Ishikawa (cell line): Measurements from ENCODE around the gene CEP128.

Source experiments
- CEBPB ChIP-seq: IDR thresholded peaks from 2 replicates; pipeline ENCODE4 v1.6.1; 2012
- CREB1 ChIP-seq: IDR thresholded peaks from 2 replicates; pipeline ENCODE4 v1.6.1; 2012; ENCODE audit warnings: low read depth
- EGR1 ChIP-seq: IDR thresholded peaks from 2 replicates; pipeline ENCODE4 v1.6.1; 2012
- EP300 ChIP-seq: IDR thresholded peaks from 2 replicates; pipeline ENCODE4 v1.6.1; 2012; ENCODE audit warnings: borderline replicate concordance
- FOXM1 ChIP-seq: IDR thresholded peaks from 2 replicates; pipeline ENCODE4 v1.6.1; 2012; ENCODE audit warnings: low read depth, borderline replicate concordance
- MAX ChIP-seq: IDR thresholded peaks from 2 replicates; pipeline ENCODE4 v1.6.1; 2012
- NFIC ChIP-seq: IDR thresholded peaks from 2 replicates; pipeline ENCODE4 v1.6.1; 2012
- RAD21 ChIP-seq: IDR thresholded peaks from 2 replicates; pipeline ENCODE4 v1.6.1; 2012; ENCODE audit warnings: low read depth
- TAF1 ChIP-seq: IDR thresholded peaks from 2 replicates; pipeline ENCODE4 v1.6.1; 2012; ENCODE audit warnings: low read depth, mild to moderate bottlenecking
- TCF12 ChIP-seq: IDR thresholded peaks from 2 replicates; pipeline ENCODE4 v1.6.1; 2012; ENCODE audit warnings: low read depth
- TEAD4 ChIP-seq: IDR thresholded peaks from 2 replicates; pipeline ENCODE4 v1.6.1; 2012
- YY1 ChIP-seq: IDR thresholded peaks from 2 replicates; pipeline ENCODE4 v1.6.1; 2012; ENCODE audit warnings: low read depth
- ZBTB7A ChIP-seq: IDR thresholded peaks from 2 replicates; pipeline ENCODE4 v1.6.1; 2012; ENCODE audit warnings: low read depth
- TF ChIP-seq, protein P1 (sequence below): IDR thresholded peaks from 2 replicates; pipeline ENCODE4 v1.6.1; 2012
- TF ChIP-seq, protein P2 (sequence below): IDR thresholded peaks from 2 replicates; pipeline ENCODE4 v1.6.1; 2012; ENCODE audit warnings: low read depth, mild to moderate bottlenecking

Gene CEP128

DNA sequence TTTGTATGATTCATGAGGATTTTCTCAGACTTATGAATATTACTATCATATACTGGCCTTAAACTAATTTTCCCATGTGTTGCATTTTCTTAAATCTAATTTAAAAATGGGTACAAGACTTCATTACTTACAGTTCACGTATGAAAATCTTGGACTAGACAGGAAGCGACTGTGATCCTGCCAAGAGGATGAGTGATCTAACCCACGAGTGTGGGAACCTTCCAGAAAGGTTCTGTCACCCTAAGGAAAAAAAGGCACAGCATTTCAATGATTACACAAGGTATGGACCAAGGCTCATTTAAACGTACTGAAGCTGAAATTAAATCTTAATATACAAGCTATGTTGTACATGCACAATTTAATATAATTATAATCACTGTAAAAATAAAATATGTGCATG lies 436.8 kb downstream of the CEP128 start:
- TF ChIP-seq NFIC: no peak

DNA sequence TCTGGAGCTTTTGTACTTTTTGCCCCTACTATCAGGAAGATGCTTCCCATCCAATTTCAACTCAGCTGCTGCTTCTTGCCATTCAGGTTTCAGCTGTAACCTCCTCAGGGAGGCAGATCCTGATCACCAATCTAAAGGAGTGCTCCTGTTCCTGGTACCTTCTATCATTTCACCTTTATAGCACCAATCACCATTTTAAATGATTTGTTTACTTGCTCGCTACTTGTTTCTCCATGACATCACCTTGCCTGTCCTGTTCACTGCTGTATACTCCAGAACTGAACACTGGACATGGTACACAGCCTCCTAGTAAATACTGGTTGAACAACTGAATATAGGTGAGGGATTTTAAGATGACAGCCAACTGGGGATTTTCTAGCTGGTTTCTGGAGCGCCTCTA lies 443.0 kb downstream of the CEP128 start:
- TF ChIP-seq NFIC (no peak), TCF12 (no peak), FOXM1 (no peak), RAD21 (no peak), EGR1 (no peak)
- TF ChIP-seq, protein P1, sequence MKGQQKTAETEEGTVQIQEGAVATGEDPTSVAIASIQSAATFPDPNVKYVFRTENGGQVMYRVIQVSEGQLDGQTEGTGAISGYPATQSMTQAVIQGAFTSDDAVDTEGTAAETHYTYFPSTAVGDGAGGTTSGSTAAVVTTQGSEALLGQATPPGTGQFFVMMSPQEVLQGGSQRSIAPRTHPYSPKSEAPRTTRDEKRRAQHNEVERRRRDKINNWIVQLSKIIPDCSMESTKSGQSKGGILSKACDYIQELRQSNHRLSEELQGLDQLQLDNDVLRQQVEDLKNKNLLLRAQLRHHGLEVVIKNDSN: no peak

DNA sequence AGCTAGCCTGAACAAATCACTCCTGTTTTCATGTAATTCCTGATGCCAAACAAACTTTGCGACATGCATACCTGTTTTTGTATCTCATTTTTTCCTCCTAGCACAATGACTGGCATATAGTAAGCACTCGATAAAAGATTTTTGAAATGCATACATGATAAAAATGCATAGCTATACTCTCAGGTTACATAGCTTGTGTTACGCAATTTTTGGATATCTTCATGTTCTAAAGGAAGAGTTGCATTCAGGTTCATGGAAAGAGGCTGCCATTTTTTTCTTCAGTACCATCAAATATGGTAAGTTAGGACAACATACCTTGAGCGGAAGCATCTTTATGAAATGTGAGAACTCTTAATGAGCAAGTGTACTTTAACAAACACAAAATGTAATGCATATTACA lies 445.4 kb downstream of the CEP128 start:
- TF ChIP-seq CEBPB (peak; percentile 28; the same call in 1 of the 2 replicates), EP300 (no peak)

DNA sequence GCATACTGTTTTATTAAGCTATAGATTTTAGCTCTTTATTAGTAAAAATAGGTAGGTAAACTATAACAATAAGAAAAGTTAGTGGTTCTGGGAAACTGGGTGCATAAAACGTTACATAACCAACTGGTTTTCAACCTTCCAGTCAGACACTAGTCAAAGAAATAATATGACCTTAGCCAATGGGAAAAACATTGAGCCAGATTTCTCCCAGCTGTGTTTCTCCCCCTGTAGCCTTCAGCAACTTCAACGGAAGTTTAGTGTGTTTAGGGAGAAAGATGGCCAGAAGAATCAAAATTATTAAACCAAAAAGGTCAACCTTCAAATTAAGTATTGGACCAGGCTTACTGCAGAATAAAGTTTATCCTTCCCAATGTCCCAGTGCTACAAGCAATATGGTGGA lies 446.8 kb downstream of the CEP128 start:
- TF ChIP-seq CREB1: no peak
- TF ChIP-seq, protein P2, sequence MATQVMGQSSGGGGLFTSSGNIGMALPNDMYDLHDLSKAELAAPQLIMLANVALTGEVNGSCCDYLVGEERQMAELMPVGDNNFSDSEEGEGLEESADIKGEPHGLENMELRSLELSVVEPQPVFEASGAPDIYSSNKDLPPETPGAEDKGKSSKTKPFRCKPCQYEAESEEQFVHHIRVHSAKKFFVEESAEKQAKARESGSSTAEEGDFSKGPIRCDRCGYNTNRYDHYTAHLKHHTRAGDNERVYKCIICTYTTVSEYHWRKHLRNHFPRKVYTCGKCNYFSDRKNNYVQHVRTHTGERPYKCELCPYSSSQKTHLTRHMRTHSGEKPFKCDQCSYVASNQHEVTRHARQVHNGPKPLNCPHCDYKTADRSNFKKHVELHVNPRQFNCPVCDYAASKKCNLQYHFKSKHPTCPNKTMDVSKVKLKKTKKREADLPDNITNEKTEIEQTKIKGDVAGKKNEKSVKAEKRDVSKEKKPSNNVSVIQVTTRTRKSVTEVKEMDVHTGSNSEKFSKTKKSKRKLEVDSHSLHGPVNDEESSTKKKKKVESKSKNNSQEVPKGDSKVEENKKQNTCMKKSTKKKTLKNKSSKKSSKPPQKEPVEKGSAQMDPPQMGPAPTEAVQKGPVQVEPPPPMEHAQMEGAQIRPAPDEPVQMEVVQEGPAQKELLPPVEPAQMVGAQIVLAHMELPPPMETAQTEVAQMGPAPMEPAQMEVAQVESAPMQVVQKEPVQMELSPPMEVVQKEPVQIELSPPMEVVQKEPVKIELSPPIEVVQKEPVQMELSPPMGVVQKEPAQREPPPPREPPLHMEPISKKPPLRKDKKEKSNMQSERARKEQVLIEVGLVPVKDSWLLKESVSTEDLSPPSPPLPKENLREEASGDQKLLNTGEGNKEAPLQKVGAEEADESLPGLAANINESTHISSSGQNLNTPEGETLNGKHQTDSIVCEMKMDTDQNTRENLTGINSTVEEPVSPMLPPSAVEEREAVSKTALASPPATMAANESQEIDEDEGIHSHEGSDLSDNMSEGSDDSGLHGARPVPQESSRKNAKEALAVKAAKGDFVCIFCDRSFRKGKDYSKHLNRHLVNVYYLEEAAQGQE: no peak
- no peak for TF ChIP-seq CEBPB
- no peak for TF ChIP-seq YY1
- TF ChIP-seq, protein P1: no peak
- no peak for TF ChIP-seq ZBTB7A
- no peak for TF ChIP-seq EP300
- no peak for TF ChIP-seq TAF1
- no peak for TF ChIP-seq NFIC
- TF ChIP-seq TEAD4: no peak
- no peak for TF ChIP-seq MAX
- TF ChIP-seq TCF12: no peak
- no peak for TF ChIP-seq FOXM1
- no peak for TF ChIP-seq RAD21
- TF ChIP-seq EGR1: no peak

DNA sequence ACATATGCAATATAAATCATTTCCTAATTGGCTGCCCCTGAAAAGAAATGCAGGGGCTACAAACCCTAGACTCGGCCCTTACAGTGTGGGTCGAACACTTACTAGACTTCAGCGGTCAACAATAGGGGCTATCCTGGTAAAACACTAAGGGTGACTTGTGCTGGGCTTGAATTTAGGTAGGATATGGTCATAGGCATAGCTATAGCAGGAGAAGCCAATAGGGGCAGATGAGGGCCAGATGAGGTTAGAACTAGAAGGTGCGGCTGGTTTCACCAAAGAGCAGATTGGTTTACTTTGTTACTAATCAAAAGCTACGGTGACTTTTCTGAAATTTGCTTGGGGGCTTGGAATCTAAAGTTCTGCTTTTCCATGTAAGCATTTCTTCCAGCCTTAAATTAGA lies 447.9 kb downstream of the CEP128 start:
- TF ChIP-seq ZBTB7A (no peak), FOXM1 (no peak), CEBPB (no peak), TEAD4 (no peak), YY1 (no peak), EGR1 (no peak), NFIC (no peak), CREB1 (no peak), EP300 (no peak), RAD21 (no peak), MAX (no peak), TCF12 (no peak), TAF1 (no peak)
- TF ChIP-seq, protein P1: no peak
- TF ChIP-seq, protein P2: no peak

- TF ChIP-seq, protein P1: no peak
- TF ChIP-seq ZBTB7A (no peak), CEBPB (no peak), TCF12 (no peak), MAX (no peak), CREB1 (no peak), RAD21 (no peak), EGR1 (no peak), NFIC (no peak), EP300 (no peak), YY1 (no peak), TEAD4 (no peak), FOXM1 (no peak), TAF1 (no peak)
- TF ChIP-seq, protein P2: no peak
Measured at GRCh38 chr14:80491650-80492049, 449.9 kb downstream of the CEP128 start.
